K562 (cell line): Measurements from ENCODE around the gene BACH1. TPM values are rescaled to one million over a fixed set of nuclear protein-coding genes. Genes with fewer than 3 reads are reported as not detected.

ENCODE experiments used
- CC2D1A ChIP-seq: fragments of 450-650 bp; IDR thresholded peaks from 2 replicates; pipeline ENCODE4 v1.6.1; 2017; ENCODE audit warnings: mild to moderate bottlenecking
- CHAMP1 ChIP-seq: fragments of 450-650 bp; IDR thresholded peaks from 2 replicates; pipeline ENCODE4 v1.6.1; 2016; ENCODE audit warnings: mild to moderate bottlenecking
- PYGO2 ChIP-seq: fragments of 450-650 bp; IDR thresholded peaks from 2 replicates; pipeline ENCODE4 v1.6.1; 2016; ENCODE audit warnings: mild to moderate bottlenecking, missing genetic modification characterization, moderate library complexity, missing compliant biosample characterization
- TCFL5 ChIP-seq: fragments of 250-450 bp; sonication (Bioruptor Pico); conservative IDR thresholded peaks from 2 replicates; pipeline ENCODE4 v1.6.1; 2021; ENCODE audit warnings: mild to moderate bottlenecking, moderate library complexity, matching md5 sums
- TSC22D4 ChIP-seq: fragments of 450-650 bp; IDR thresholded peaks from 2 replicates; pipeline ENCODE4 v1.6.1; 2016; ENCODE audit warnings: missing genetic modification characterization, missing biosample characterization, control low read depth
- ZHX1 ChIP-seq: fragments of 150-350 bp; conservative IDR thresholded peaks from 2 replicates; pipeline ENCODE4 v1.6.1; 2014; ENCODE audit warnings: low read length
- ZNF212 ChIP-seq: fragments of 450-650 bp; formaldehyde crosslinking; IDR thresholded peaks from 2 replicates; pipeline ENCODE4 v1.4.0; 2020; ENCODE audit warnings: mild to moderate bottlenecking
- polyA plus RNA-seq, 8 experiments: library from polyadenylated mRNA; depleted of rRNA in 4 of 8; stranded (reverse) in 5 of 8; unstranded in 3 of 8; fragments of >200 nt; fragmentation: Nextera tagmentation in 2 of 8; fragmentation: Illumina TruSeq in 1 of 8; extraction: Ambion mirVana in 2 of 8; extraction: Trizol in 1 of 8; gene quantifications; 2 replicates each; pipeline versions ENCODE4 v1.2.1 to v1.2.3, GENCODE V29; 2011 to 2014; ENCODE audit warnings: inconsistent platforms in 1 of 8, missing spikeins in 1 of 8
- total RNA-seq, 7 experiments: library from RNA; depleted of rRNA in 6 of 7; stranded (reverse); fragments of >200 nt in 6 of 7; fragmentation: Illumina TruSeq in 2 of 7; extraction: Trizol in 2 of 7; gene quantifications; 2 replicates each; pipeline versions ENCODE4 v1.2.1 to v1.2.3, GENCODE V29; 2011 to 2021; ENCODE audit warnings: low replicate concordance in 1 of 7
- TF ChIP-seq, protein P1 (sequence below): sonication (generic); formaldehyde crosslinking; IDR thresholded peaks from 2 replicates; pipeline ENCODE4 v1.8.1; 2023; ENCODE audit warnings: mild to moderate bottlenecking, missing genetic modification reagents
- TF ChIP-seq, protein P2 (sequence below): fragments of 450-650 bp; IDR thresholded peaks from 2 replicates; pipeline ENCODE4 v1.6.1; 2016; ENCODE audit warnings: borderline replicate concordance

The BACH1 gene
- total and polyA plus RNA-seq, 9 of the 15 experiments (the other 6 are each of a cell fraction or from before 2014, with no cell fraction given): 10.6 to 58.5 (median 28.6) TPM

DNA sequence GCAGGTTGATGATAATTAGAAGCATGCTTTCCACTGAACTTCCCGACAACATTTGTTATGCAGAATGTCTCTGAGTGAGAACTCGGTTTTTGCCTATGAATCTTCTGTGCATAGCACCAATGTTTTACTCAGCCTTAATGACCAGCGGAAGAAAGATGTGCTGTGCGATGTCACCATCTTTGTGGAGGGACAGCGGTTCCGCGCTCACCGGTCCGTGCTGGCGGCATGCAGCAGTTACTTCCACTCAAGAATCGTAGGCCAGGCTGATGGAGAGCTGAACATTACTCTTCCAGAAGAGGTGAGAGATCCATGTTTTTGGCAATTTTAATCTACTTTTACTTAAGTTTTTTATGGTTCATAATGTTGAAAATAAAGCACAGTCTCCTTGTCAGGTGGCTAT lies 22.5 kb downstream of the BACH1 start (continued):
- TF ChIP-seq, protein P1, sequence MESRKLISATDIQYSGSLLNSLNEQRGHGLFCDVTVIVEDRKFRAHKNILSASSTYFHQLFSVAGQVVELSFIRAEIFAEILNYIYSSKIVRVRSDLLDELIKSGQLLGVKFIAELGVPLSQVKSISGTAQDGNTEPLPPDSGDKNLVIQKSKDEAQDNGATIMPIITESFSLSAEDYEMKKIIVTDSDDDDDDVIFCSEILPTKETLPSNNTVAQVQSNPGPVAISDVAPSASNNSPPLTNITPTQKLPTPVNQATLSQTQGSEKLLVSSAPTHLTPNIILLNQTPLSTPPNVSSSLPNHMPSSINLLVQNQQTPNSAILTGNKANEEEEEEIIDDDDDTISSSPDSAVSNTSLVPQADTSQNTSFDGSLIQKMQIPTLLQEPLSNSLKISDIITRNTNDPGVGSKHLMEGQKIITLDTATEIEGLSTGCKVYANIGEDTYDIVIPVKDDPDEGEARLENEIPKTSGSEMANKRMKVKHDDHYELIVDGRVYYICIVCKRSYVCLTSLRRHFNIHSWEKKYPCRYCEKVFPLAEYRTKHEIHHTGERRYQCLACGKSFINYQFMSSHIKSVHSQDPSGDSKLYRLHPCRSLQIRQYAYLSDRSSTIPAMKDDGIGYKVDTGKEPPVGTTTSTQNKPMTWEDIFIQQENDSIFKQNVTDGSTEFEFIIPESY (CRISPR knock-in tag): peak; percentile 100
- TF ChIP-seq ZNF212 (CRISPR knock-in tag) (no peak), CC2D1A (peak; percentile 94), ZHX1 (peak; percentile 51; the same call in 1 of the 2 replicates), PYGO2 (tag) (no peak), TSC22D4 (tag) (no peak), CHAMP1 (peak; percentile 100), TCFL5 (no peak)
- TF ChIP-seq, protein P2, sequence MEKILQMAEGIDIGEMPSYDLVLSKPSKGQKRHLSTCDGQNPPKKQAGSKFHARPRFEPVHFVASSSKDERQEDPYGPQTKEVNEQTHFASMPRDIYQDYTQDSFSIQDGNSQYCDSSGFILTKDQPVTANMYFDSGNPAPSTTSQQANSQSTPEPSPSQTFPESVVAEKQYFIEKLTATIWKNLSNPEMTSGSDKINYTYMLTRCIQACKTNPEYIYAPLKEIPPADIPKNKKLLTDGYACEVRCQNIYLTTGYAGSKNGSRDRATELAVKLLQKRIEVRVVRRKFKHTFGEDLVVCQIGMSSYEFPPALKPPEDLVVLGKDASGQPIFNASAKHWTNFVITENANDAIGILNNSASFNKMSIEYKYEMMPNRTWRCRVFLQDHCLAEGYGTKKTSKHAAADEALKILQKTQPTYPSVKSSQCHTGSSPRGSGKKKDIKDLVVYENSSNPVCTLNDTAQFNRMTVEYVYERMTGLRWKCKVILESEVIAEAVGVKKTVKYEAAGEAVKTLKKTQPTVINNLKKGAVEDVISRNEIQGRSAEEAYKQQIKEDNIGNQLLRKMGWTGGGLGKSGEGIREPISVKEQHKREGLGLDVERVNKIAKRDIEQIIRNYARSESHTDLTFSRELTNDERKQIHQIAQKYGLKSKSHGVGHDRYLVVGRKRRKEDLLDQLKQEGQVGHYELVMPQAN: no peak
